Panc1 (cell line): ENCODE measurements around the gene TOP1. TPM values are rescaled to one million over a fixed set of nuclear protein-coding genes. Genes with fewer than 3 reads are reported as not detected.

Experiments used
- ATAC-seq: fragments of 200-7000 bp; cut with Tn5 transposase; 2 replicates; pipeline ENCODE4 v1.9.1; 2020; ENCODE audit warnings: mild to moderate bottlenecking, moderate library complexity
- BruUV-seq: library from RNA; stranded (reverse); fragments of 400-500 nt; replicated peaks from 2 replicates; lab custom pipeline; 2021; lab: Mats Ljungman, UMichigan
- CTCF ChIA-PET: fragments of 300-600 bp; sonication (Branson Sonifier 250); formaldehyde crosslinking; loops from one replicate; lab custom pipeline; 2022; ENCODE audit warnings: antibody characterized with exemption; lab: Charles Lee
- POLR2A ChIA-PET: fragments of 300-600 bp; sonication (Branson Sonifier 250); formaldehyde crosslinking; loops from one replicate; lab custom pipeline; 2022; ENCODE audit warnings: antibody characterized with exemption; lab: Charles Lee
- DNase-seq: peaks from one replicate; pipeline ENCODE4 v3.0.0-alpha.2; 2010; ENCODE audit warnings: low read depth, low spot score
- H3K27ac ChIP-seq: 2 replicates; pipeline ENCODE4 v1.5.1; 2011; ENCODE audit warnings: mild to moderate bottlenecking, low read length, inconsistent platforms
- H3K27me3 ChIP-seq: fragments of 200-500 bp; sonication (Bioruptor generic); 2 replicates; pipeline ENCODE4 v1.6.0; 2014; ENCODE audit warnings: low read length, inconsistent platforms; ENCODE audit not compliant: control insufficient read depth, insufficient read depth
- H3K36me3 ChIP-seq: fragments of 200-500 bp; sonication (Bioruptor generic); 2 replicates; pipeline ENCODE4 v1.5.1; 2014; ENCODE audit warnings: inconsistent platforms, mild to moderate bottlenecking, low read length, moderate library complexity; ENCODE audit not compliant: control insufficient read depth, insufficient read depth
- H3K4me1 ChIP-seq: 2 replicates; pipeline ENCODE4 v1.5.1; 2011; ENCODE audit warnings: inconsistent platforms, mild to moderate bottlenecking, low read length, moderate library complexity; ENCODE audit not compliant: control insufficient read depth, insufficient read depth
- H3K4me3 ChIP-seq, 2 experiments: 2 replicates each; pipeline ENCODE4 v1.5.1; 2011 to 2012; ENCODE audit warnings: low read depth in 2 of 2, low read length in 2 of 2, mild to moderate bottlenecking in 2 of 2, inconsistent platforms in 1 of 2, moderate library complexity in 1 of 2
- H3K9me3 ChIP-seq: fragments of 200-500 bp; sonication (Bioruptor generic); 2 replicates; pipeline ENCODE4 v1.5.1; 2014; ENCODE audit warnings: low read depth, mild to moderate bottlenecking, inconsistent platforms, low read length, moderate library complexity; ENCODE audit not compliant: control insufficient read depth, insufficient read depth
- CTCF ChIP-seq: fragments of 450-650 bp; IDR thresholded peaks from 2 replicates; pipeline ENCODE4 v1.5.1; 2017; ENCODE audit warnings: mild to moderate bottlenecking
- POLR2AphosphoS5 ChIP-seq: IDR thresholded peaks from 2 replicates; pipeline ENCODE4 v1.6.1; 2012; ENCODE audit warnings: mild to moderate bottlenecking, low read depth, low read length, moderate library complexity
- REST ChIP-seq, 2 experiments: IDR thresholded peaks; 2 replicates each; pipeline ENCODE4 v1.6.1; 2011 to 2012; ENCODE audit warnings: low read depth in 2 of 2, control low read depth in 1 of 2, low read length in 1 of 2, mild to moderate bottlenecking in 1 of 2, moderate library complexity in 1 of 2; ENCODE audit not compliant: insufficient read depth in 1 of 2
- SIN3A ChIP-seq: IDR thresholded peaks from 2 replicates; pipeline ENCODE4 v1.6.1; 2012; ENCODE audit warnings: low read depth, mild to moderate bottlenecking, low read length, moderate library complexity, borderline replicate concordance; ENCODE audit not compliant: insufficient read depth
- TCF7L2 ChIP-seq: IDR thresholded peaks from 2 replicates; pipeline ENCODE4 v1.6.1; 2011; ENCODE audit warnings: mild to moderate bottlenecking, low read depth, low read length, inconsistent platforms
- in situ Hi-C: cut with HindIII; loops from 2 replicates; pipeline ENCODE4 v1.10.0; 2016; ENCODE audit warnings: low sequenced_read_pairs, low pct_unique_long_range_greater_than_20kb
- intact Hi-C: fragments of 100-400 bp; cut with micrococcal nuclease; formaldehyde crosslinking; loops from one replicate; pipeline ENCODE4 v1.10.0; 2022; ENCODE audit not compliant: unreplicated experiment
- total RNA-seq: library from RNA; stranded (reverse); gene quantifications from one replicate; pipeline ENCODE4 v1.2.1, GENCODE V29; 2021; ENCODE audit not compliant: unreplicated experiment

The TOP1 gene
- total RNA-seq, 1 experiment from 2014 or later = 65.2 TPM

- ChIA-PET CTCF (interaction anchor here (1.4 kb wide), 1 partner anchor 15 kb away, joined by 5 read pairs; no protein-coding TSS in a partner anchor), POLR2A (no interaction called here)
- Histone ChIP-seq H3K27ac (no peak overlapping the region), H3K27me3 (no peaks in the 10 kb centered on the region), H3K4me3 (no peak overlapping the region), H3K4me1 (no peaks in the 10 kb centered on the region), H3K9me3 (no peaks in the 10 kb centered on the region), H3K36me3 (no peaks in the 10 kb centered on the region)
- BruUV-seq = no TSS peak
- intact Hi-C loops = no loop called here
- DNase-seq = no peak
- no peak for TF ChIP-seq TCF7L2
- no peak for TF ChIP-seq SIN3A
- no peak for TF ChIP-seq CTCF
- TF ChIP-seq REST (IDR thresholded peaks at IDR 0.05; ENCODE audit: insufficient read depth in 1 of 2, low read depth in 2 of 2, low read length in 1 of 2) = no peak
- TF ChIP-seq POLR2AphosphoS5 = no peak
- in situ Hi-C loops = no loop called here
- ATAC-seq = no peak
These were observed 129.5 kb downstream of the TOP1 start for GRCh38 chr20:41158082-41158625.

GRCh38 chr20:41159547-41159946 lies 130.9 kb downstream of the TOP1 start:
- no peak for TF ChIP-seq SIN3A
- TF ChIP-seq REST (IDR thresholded peaks at IDR 0.05; ENCODE audit: insufficient read depth in 1 of 2, low read depth in 2 of 2, low read length in 1 of 2) = no peak
- no peak for TF ChIP-seq POLR2AphosphoS5
- no peak for TF ChIP-seq CTCF
- no peak for TF ChIP-seq TCF7L2
- Histone ChIP-seq H3K36me3 (no peaks in the 10 kb centered on the region), H3K9me3 (no peaks in the 10 kb centered on the region), H3K27me3 (no peaks in the 10 kb centered on the region), H3K4me1 (no peaks in the 10 kb centered on the region), H3K27ac (no peak overlapping the region), H3K4me3 (no peak overlapping the region)
- no TSS peak for BruUV-seq
- in situ Hi-C loops = no loop called here
- ChIA-PET CTCF (no interaction called here), POLR2A (no interaction called here)
- ATAC-seq (no peak), DNase-seq (no peak)
- intact Hi-C loops = no loop called here
